Muscle layer of duodenum (tissue), 2 donors: ENCODE data around the gene CD274.
"Not testable (repeated sequence)": the region's sequence is repeated elsewhere in the genome, so short reads cannot be mapped to it uniquely, and the experiment has no call there.

ENCODE experiments used
- H3K27ac ChIP-seq: one replicate; pipeline ENCODE4 v1.7.0; 2013; ENCODE audit warnings: mild to moderate bottlenecking, low read length
- H3K27me3 ChIP-seq: one replicate; pipeline ENCODE4 v1.7.0; 2013; ENCODE audit warnings: low read depth, mild to moderate bottlenecking, control low read depth, low read length
- H3K36me3 ChIP-seq, 2 donors: one replicate each; pipeline ENCODE4 v1.7.0; 2013; ENCODE audit warnings: low read length in 2 of 2, control low read depth in 1 of 2, mild to moderate bottlenecking in 1 of 2; ENCODE audit not compliant: insufficient read depth in 2 of 2, control insufficient read depth in 1 of 2
- H3K4me1 ChIP-seq, 2 donors: one replicate each; pipeline ENCODE4 v1.7.0; 2013; ENCODE audit warnings: low read length in 2 of 2, mild to moderate bottlenecking in 2 of 2, control low read depth in 1 of 2, moderate library complexity in 1 of 2; ENCODE audit not compliant: insufficient read depth in 2 of 2, control insufficient read depth in 1 of 2
- H3K4me3 ChIP-seq, 2 donors: one replicate each; pipeline ENCODE4 v1.7.0; 2013; ENCODE audit warnings: low read length in 2 of 2, low read depth in 1 of 2, mild to moderate bottlenecking in 1 of 2
- H3K9me3 ChIP-seq, 2 donors: one replicate each; pipeline ENCODE4 v1.7.0; 2013; ENCODE audit warnings: low read length in 2 of 2, control low read depth in 1 of 2, mild to moderate bottlenecking in 1 of 2; ENCODE audit not compliant: control insufficient read depth in 1 of 2
- donor health status: healthy.

CD274 gene

GRCh38 chr9:5428794-5429528 is 21.4 kb upstream of the CD274 start:
- H3K27ac ChIP-seq = no peak overlapping the region
- H3K36me3 ChIP-seq = peaks cover 15 to 23% of the 10 kb centered on the region in 2 donors

GRCh38 chr9:5429873-5430564 is 20.3 kb upstream of the CD274 start:
- Histone ChIP-seq H3K27me3 (no peaks in the 10 kb centered on the region), H3K36me3 (peaks cover 15 to 28% of the 10 kb centered on the region in 2 donors)

More at GRCh38 chr9:5428794-5429528, 21.4 kb upstream of the CD274 start:
- H3K4me3 ChIP-seq = no peak overlapping the region
- H3K9me3 ChIP-seq = no peaks in the 10 kb centered on the region
- no peaks in the 10 kb centered on the region for H3K4me1 ChIP-seq
- no peaks in the 10 kb centered on the region for H3K27me3 ChIP-seq

GRCh38 chr9:5430912-5431311 is 19.4 kb upstream of the CD274 start:
- Histone ChIP-seq H3K36me3 (peaks cover 15 to 28% of the 10 kb centered on the region in 2 donors), H3K4me3 (no peak overlapping the region), H3K4me1 (no peaks in the 10 kb centered on the region), H3K27ac (no peak overlapping the region), H3K27me3 (no peaks in the 10 kb centered on the region), H3K9me3 (no peaks in the 10 kb centered on the region)

More at GRCh38 chr9:5429873-5430564, 20.3 kb upstream of the CD274 start:
- no peaks in the 10 kb centered on the region for H3K9me3 ChIP-seq
- H3K4me1 ChIP-seq = no peaks in the 10 kb centered on the region
- no peak overlapping the region for H3K27ac ChIP-seq
- H3K4me3 ChIP-seq = no peak overlapping the region

- not testable (repeated sequence) for H3K9me3 ChIP-seq, H3K27ac ChIP-seq, H3K4me3 ChIP-seq, H3K4me1 ChIP-seq, H3K27me3 ChIP-seq
- peaks cover 15 to 23% of the 10 kb centered on the region in 2 donors for H3K36me3 ChIP-seq
These were observed 17.5 kb upstream of the CD274 start for GRCh38 chr9:5432890-5433289.

- not testable (repeated sequence) for H3K4me3 ChIP-seq, H3K4me1 ChIP-seq, H3K27me3 ChIP-seq, H3K9me3 ChIP-seq, H3K27ac ChIP-seq
- H3K36me3 ChIP-seq = peaks cover 15 to 20% of the 10 kb centered on the region in 2 donors
These were observed 17.0 kb upstream of the CD274 start for GRCh38 chr9:5433328-5433727.

GRCh38 chr9:5433841-5434810 is 16.2 kb upstream of the CD274 start:
- H3K27me3 ChIP-seq, H3K27ac ChIP-seq, H3K4me3 ChIP-seq, H3K9me3 ChIP-seq: not testable (repeated sequence)
- Histone ChIP-seq H3K36me3 (peaks cover 15 to 20% of the 10 kb centered on the region in 2 donors), H3K4me1 (peaks cover 0 to 16% of the 10 kb centered on the region in 2 donors)

- H3K4me1 ChIP-seq = peaks cover 0 to 16% of the 10 kb centered on the region in 2 donors
- H3K27ac ChIP-seq = no peak overlapping the region
- H3K27me3 ChIP-seq = no peaks in the 10 kb centered on the region
- H3K9me3 ChIP-seq = no peaks in the 10 kb centered on the region
- H3K4me3 ChIP-seq = peak overlapping the region in 1 of 2 donors; percentile 92
- H3K36me3 ChIP-seq = peaks cover 6 to 7% of the 10 kb centered on the region in 2 donors
These were observed 14.4 kb upstream of the CD274 start for GRCh38 chr9:5435912-5436311.

- Histone ChIP-seq H3K4me3 (peak overlapping the region; percentile 83 to 92), H3K27ac (peak overlapping the region; percentile 97), H3K36me3 (peaks cover 4 to 5% of the 10 kb centered on the region in 2 donors), H3K27me3 (no peaks in the 10 kb centered on the region), H3K4me1 (peaks cover 0 to 16% of the 10 kb centered on the region in 2 donors), H3K9me3 (no peaks in the 10 kb centered on the region)
These were observed 13.9 kb upstream of the CD274 start for GRCh38 chr9:5436441-5436840.

GRCh38 chr9:5437254-5438216 is 12.8 kb upstream of the CD274 start, which contains the start of gene PLGRKT:
Gene PLGRKT, minus strand, starts transcription at chr9:5437925. Its CDS starts 5,948 bp downstream, at chr9:5431977.
- peak within 1 kb of the TSS; percentile 83 to 92 for H3K4me3 ChIP-seq
- peak within 1 kb of the TSS; percentile 97 for H3K27ac ChIP-seq
- H3K4me1 ChIP-seq = peaks cover 0 to 16% of the 10 kb centered on the region in 2 donors

More at GRCh38 chr9:5437254-5438216, 12.8 kb upstream of the CD274 start, which contains the start of gene PLGRKT:
- peaks cover 0 to 5% of the 10 kb centered on the region in 2 donors for H3K36me3 ChIP-seq
- H3K27me3 ChIP-seq = no peaks in the 10 kb centered on the region
- H3K9me3 ChIP-seq = no peaks in the 10 kb centered on the region
